ENCODE data around the gene XXYLT1.

XXYLT1 gene

GRCh38 chr3:195066441-195066841 is 204.5 kb downstream of the XXYLT1 start:
- TF ChIP-seq EZH2 (IDR thresholded peaks at IDR 0.05; ENCODE audit: borderline replicate concordance, low read length) (no peak), CTCF (IDR thresholded peaks at IDR 0.05; ENCODE audit: low read length) (no peak)
- Histone ChIP-seq H3K27me3 (ENCODE audit: insufficient read depth, low read length) (no peaks in the 10 kb centered on the region; the same call in 1 of the 2 replicates), H3K4me1 (ENCODE audit: insufficient read depth, low read length, severe bottlenecking) (no peaks in the 10 kb centered on the region), H2AFZ (ENCODE audit: low read length) (no peak overlapping the region), H3K27ac (ENCODE audit: low read depth, low read length, poor library complexity, severe bottlenecking) (no peak overlapping the region), H4K20me1 (ENCODE audit: insufficient read depth, low read length) (no peaks in the 10 kb centered on the region), H3K9ac (ENCODE audit: low read length) (no peak overlapping the region), H3K9me2 (ENCODE audit: low read depth, low read length) (no peaks in the 10 kb centered on the region), H3K36me3 (ENCODE audit: insufficient read depth, low read length) (no peaks in the 10 kb centered on the region), H3K4me3 (ENCODE audit: low read depth, low read length, poor library complexity, severe bottlenecking) (no peak overlapping the region), H3K4me2 (ENCODE audit: low read length) (no peak overlapping the region), H3K9me3 (ENCODE audit: low read length) (no peaks in the 10 kb centered on the region), H3F3A (ENCODE audit: insufficient read depth, low read length) (no peaks in the 10 kb centered on the region), H3K79me2 (ENCODE audit: insufficient read depth, low read length) (no peaks in the 10 kb centered on the region)

GRCh38 chr3:195065864-195066185 is 205.1 kb downstream of the XXYLT1 start:
- Histone ChIP-seq H3K36me3 (ENCODE audit: insufficient read depth, low read length) (no peaks in the 10 kb centered on the region), H2AFZ (ENCODE audit: low read length) (no peak overlapping the region), H3K9ac (ENCODE audit: low read length) (no peak overlapping the region), H3K79me2 (ENCODE audit: insufficient read depth, low read length) (no peaks in the 10 kb centered on the region), H3K27ac (ENCODE audit: low read depth, low read length, poor library complexity, severe bottlenecking) (no peak overlapping the region), H4K20me1 (ENCODE audit: insufficient read depth, low read length) (no peaks in the 10 kb centered on the region), H3F3A (ENCODE audit: insufficient read depth, low read length) (no peaks in the 10 kb centered on the region), H3K4me3 (ENCODE audit: low read depth, low read length, poor library complexity, severe bottlenecking) (no peak overlapping the region), H3K9me3 (ENCODE audit: low read length) (no peaks in the 10 kb centered on the region), H3K9me2 (ENCODE audit: low read depth, low read length) (no peaks in the 10 kb centered on the region), H3K4me2 (ENCODE audit: low read length) (no peak overlapping the region), H3K27me3 (ENCODE audit: insufficient read depth, low read length) (no peaks in the 10 kb centered on the region; the same call in 1 of the 2 replicates), H3K4me1 (ENCODE audit: insufficient read depth, low read length, severe bottlenecking) (no peaks in the 10 kb centered on the region)
- TF ChIP-seq EZH2 (IDR thresholded peaks at IDR 0.05; ENCODE audit: borderline replicate concordance, low read length) (no peak), CTCF (IDR thresholded peaks at IDR 0.05; ENCODE audit: low read length) (no peak)

- H3K27me3 ChIP-seq (ENCODE audit: insufficient read depth, low read length) = no peaks in the 10 kb centered on the region; the same call in 1 of the 2 replicates
- H3K79me2 ChIP-seq (ENCODE audit: insufficient read depth, low read length) = no peaks in the 10 kb centered on the region
- no peaks in the 10 kb centered on the region for H3K9me2 ChIP-seq (ENCODE audit: low read depth, low read length)
- H2AFZ ChIP-seq (ENCODE audit: low read length) = no peak overlapping the region
- H3K9ac ChIP-seq (ENCODE audit: low read length) = no peak overlapping the region
- no peak for TF ChIP-seq CTCF (IDR thresholded peaks at IDR 0.05; ENCODE audit: low read length)
- TF ChIP-seq EZH2 (IDR thresholded peaks at IDR 0.05; ENCODE audit: borderline replicate concordance, low read length) = no peak
- no peaks in the 10 kb centered on the region for H3K36me3 ChIP-seq (ENCODE audit: insufficient read depth, low read length)
- no peaks in the 10 kb centered on the region for H4K20me1 ChIP-seq (ENCODE audit: insufficient read depth, low read length)
- H3K4me3 ChIP-seq (ENCODE audit: low read depth, low read length, poor library complexity, severe bottlenecking) = no peak overlapping the region
- H3K9me3 ChIP-seq (ENCODE audit: low read length) = no peaks in the 10 kb centered on the region
- no peaks in the 10 kb centered on the region for H3K4me1 ChIP-seq (ENCODE audit: insufficient read depth, low read length, severe bottlenecking)
- no peak overlapping the region for H3K4me2 ChIP-seq (ENCODE audit: low read length)
- H3K27ac ChIP-seq (ENCODE audit: low read depth, low read length, poor library complexity, severe bottlenecking) = no peak overlapping the region
- H3F3A ChIP-seq (ENCODE audit: insufficient read depth, low read length) = no peaks in the 10 kb centered on the region
These were observed 205.7 kb downstream of the XXYLT1 start for GRCh38 chr3:195065142-195065863.
